ENCODE measurements around the gene TAF4B.

TAF4B gene

GRCh38 chr18:26332991-26333390 is 106.7 kb downstream of the TAF4B start (continued):
- TF ChIP-seq, protein P1, sequence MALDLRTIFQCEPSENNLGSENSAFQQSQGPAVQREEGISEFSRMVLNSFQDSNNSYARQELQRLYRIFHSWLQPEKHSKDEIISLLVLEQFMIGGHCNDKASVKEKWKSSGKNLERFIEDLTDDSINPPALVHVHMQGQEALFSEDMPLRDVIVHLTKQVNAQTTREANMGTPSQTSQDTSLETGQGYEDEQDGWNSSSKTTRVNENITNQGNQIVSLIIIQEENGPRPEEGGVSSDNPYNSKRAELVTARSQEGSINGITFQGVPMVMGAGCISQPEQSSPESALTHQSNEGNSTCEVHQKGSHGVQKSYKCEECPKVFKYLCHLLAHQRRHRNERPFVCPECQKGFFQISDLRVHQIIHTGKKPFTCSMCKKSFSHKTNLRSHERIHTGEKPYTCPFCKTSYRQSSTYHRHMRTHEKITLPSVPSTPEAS (tag by site-specific recombination; IDR thresholded peaks at IDR 0.05), result no peak
- TF ChIP-seq ZNF548 (tag by site-specific recombination; IDR thresholded peaks at IDR 0.05) (no peak), SALL2 (tag by site-specific recombination; IDR thresholded peaks at IDR 0.05; ENCODE audit: borderline replicate concordance) (no peak), ZNF501 (tag by site-specific recombination; IDR thresholded peaks at IDR 0.05) (no peak), ZNF16 (tag by site-specific recombination; IDR thresholded peaks at IDR 0.05; ENCODE audit: low read depth) (no peak), ZEB2 (tag by site-specific recombination; IDR thresholded peaks at IDR 0.05) (no peak), ZNF2 (tag by site-specific recombination; IDR thresholded peaks at IDR 0.05) (no peak)

GRCh38 chr18:26335156-26335555 is 108.9 kb downstream of the TAF4B start:
- H3K9me3 ChIP-seq (ENCODE audit: control insufficient read depth, insufficient read depth, low read depth, low read length), result no peaks in the 10 kb centered on the region
- no peak overlapping the region for H3K4me3 ChIP-seq (ENCODE audit: low read depth, low read length)
- no peak overlapping the region for H3K27ac ChIP-seq (ENCODE audit: extremely low read depth, low read depth, low read length)
- ChIA-PET CTCF (interaction anchor here (0.6 to 1.1 kb wide), 4 partner anchors 48 to 437 kb away, joined by 3 to 4 read pairs (median 3); no protein-coding TSS in a partner anchor), POLR2A (no interaction called here)
- peaks cover 0 to 2% of the 10 kb centered on the region in 2 experiments; a peak in 1 of 3 replicates for H3K36me3 ChIP-seq (ENCODE audit: control insufficient read depth in 2 of 2, insufficient read depth in 1 of 2, low read length in 2 of 2)
- TF ChIP-seq ZFP3 (tag by site-specific recombination; IDR thresholded peaks at IDR 0.05; ENCODE audit: low read depth) (no peak), KLF8 (tag by site-specific recombination; IDR thresholded peaks at IDR 0.05) (no peak), HOXC10 (CRISPR knock-in tag; IDR thresholded peaks at IDR 0.05) (no peak), REST (tag by site-specific recombination; IDR thresholded peaks at IDR 0.05) (no peak), ZNF776 (tag by site-specific recombination; IDR thresholded peaks at IDR 0.05; ENCODE audit: borderline replicate concordance) (no peak), ZNF114 (tag by site-specific recombination; IDR thresholded peaks at IDR 0.05) (no peak), KLF9 (tag by site-specific recombination; IDR thresholded peaks at IDR 0.05; ENCODE audit: low read depth) (no peak), GFI1B (tag by site-specific recombination; IDR thresholded peaks at IDR 0.05) (no peak)
- TF ChIP-seq, protein P2, sequence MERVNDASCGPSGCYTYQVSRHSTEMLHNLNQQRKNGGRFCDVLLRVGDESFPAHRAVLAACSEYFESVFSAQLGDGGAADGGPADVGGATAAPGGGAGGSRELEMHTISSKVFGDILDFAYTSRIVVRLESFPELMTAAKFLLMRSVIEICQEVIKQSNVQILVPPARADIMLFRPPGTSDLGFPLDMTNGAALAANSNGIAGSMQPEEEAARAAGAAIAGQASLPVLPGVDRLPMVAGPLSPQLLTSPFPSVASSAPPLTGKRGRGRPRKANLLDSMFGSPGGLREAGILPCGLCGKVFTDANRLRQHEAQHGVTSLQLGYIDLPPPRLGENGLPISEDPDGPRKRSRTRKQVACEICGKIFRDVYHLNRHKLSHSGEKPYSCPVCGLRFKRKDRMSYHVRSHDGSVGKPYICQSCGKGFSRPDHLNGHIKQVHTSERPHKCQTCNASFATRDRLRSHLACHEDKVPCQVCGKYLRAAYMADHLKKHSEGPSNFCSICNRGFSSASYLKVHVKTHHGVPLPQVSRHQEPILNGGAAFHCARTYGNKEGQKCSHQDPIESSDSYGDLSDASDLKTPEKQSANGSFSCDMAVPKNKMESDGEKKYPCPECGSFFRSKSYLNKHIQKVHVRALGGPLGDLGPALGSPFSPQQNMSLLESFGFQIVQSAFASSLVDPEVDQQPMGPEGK (tag by site-specific recombination; IDR thresholded peaks at IDR 0.05), result no peak
- H3K4me1 ChIP-seq (ENCODE audit: control insufficient read depth, insufficient read depth, low read length), result no peaks in the 10 kb centered on the region

All from HEK293 (cell line).